GM12865 (cell line): ENCODE data around the gene CLASP1.
"Not testable (repeated sequence)": the region's sequence is repeated elsewhere in the genome, so short reads cannot be mapped to it uniquely, and the experiment has no call there.

Source experiments
- DNase-seq: peaks from one replicate; pipeline ENCODE4 v3.0.0; 2010; ENCODE audit warnings: low read depth
- H3K4me3 ChIP-seq: 2 replicates; pipeline ENCODE4 v1.5.1; 2011; ENCODE audit warnings: mild to moderate bottlenecking, low read depth, low read length, control low read depth
- CTCF ChIP-seq: IDR thresholded peaks from 2 replicates; pipeline ENCODE4 v1.5.1; 2011; ENCODE audit warnings: low read length, control low read depth, low read depth, inconsistent platforms; ENCODE audit not compliant: insufficient read depth; ENCODE audit errors: missing control alignments

Gene CLASP1

DNA sequence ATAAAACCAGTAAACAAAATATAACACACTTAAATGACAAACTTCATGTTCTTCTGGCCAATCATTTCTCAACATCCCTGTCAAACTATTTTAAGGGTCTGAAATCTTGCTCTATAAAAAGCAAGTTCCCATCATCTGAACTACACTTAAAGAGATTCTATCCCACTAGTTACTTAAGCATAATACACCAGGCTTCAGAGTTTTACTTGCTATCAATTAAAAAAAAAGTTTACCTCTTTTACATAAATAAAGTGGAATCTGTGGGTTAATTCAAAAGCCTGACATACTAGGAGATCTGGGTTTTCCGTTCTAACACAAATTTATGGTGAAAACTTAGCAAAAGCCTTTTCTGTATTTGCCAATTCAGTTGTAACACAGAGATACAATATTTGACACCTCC is 1.9 kb downstream of the CLASP1 start:
- peak overlapping the region; percentile 96 for H3K4me3 ChIP-seq
- DNase-seq: no peak

GRCh38 chr2:121644715-121645114 is 4.5 kb downstream of the CLASP1 start:
- H3K4me3 ChIP-seq: no peak overlapping the region
- DNase-seq: no peak
- no peak for TF ChIP-seq CTCF

More for the DNA sequence above, 1.9 kb downstream of the CLASP1 start:
- no peak for TF ChIP-seq CTCF

- no peak for DNase-seq
- no peak overlapping the region for H3K4me3 ChIP-seq
- no peak for TF ChIP-seq CTCF
Observed at GRCh38 chr2:121643877-121644276, 5.4 kb downstream of the CLASP1 start.

DNA sequence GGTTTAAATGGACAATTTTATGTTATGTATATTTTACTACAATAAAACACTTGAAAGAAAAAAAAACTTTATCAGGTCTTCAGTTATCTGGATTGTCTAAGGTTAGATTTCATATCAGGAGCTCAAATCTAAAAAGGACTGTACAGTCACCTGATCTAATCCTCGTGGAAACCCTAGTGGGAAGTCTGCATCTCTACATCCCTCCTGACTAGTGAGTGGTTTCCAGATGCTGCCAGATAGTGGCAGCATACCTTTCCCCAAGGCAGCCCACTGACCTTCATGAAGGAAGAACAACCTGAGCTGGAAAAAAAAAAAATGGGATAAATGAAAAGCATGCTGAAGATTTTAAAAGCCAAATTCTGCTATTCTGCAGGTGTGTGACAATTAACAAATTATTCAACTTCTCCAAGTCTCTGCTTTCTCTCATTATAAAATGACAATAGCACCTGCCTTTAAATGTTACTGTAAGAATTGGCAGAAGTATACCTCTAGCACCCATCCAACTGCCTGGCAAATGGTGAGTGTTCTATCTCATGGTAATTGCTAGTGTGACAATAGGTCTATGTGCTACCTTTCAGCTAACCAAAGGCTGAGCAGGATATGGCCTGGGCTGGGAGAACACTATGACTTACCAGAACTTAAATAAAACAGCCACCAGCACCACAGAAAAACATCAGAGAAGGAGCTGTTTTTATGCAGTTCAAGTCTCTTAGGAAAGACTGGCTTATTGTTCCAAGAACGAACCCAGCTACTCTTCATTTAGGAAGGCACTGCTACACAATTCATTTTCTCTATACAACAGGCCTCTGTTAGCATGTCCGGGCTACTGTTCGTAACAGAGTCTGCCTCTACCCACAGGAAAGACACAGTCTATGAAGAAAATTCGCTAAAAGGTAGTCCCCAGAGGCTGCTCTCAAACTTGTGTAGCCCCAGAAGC is 8.6 kb downstream of the CLASP1 start:
- no peak for DNase-seq
- no peak for TF ChIP-seq CTCF
- H3K4me3 ChIP-seq: no peak overlapping the region

GRCh38 chr2:121639846-121640245 is 9.4 kb downstream of the CLASP1 start:
- DNase-seq: not testable (repeated sequence)

GRCh38 chr2:121638333-121638732 is 10.9 kb downstream of the CLASP1 start:
- no peak for DNase-seq
- H3K4me3 ChIP-seq: no peak overlapping the region
- TF ChIP-seq CTCF: no peak

More at GRCh38 chr2:121639846-121640245, 9.4 kb downstream of the CLASP1 start:
- H3K4me3 ChIP-seq: not testable (repeated sequence)

DNA sequence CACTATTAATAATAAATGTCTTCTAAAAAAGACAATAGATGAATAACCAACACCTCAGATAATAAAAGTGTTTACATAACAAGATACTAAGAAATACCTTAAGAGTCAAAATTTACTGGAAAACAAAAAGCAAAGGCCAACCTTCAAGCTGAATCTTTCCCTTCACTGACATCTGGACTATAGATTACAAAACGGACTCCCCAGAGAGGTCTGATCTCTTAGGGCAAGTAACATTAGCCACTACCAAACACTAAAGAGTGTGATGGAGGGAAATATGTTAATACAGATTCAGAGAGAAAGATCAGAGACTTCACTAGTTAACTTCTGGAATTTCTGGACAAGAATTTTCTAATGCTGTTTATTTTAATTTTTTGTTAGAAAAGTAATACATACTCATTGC is 13.9 kb downstream of the CLASP1 start:
- no peak for TF ChIP-seq CTCF
- no peak overlapping the region for H3K4me3 ChIP-seq
- DNase-seq: no peak
